ENCODE results near the gene VAV3.

DNA sequence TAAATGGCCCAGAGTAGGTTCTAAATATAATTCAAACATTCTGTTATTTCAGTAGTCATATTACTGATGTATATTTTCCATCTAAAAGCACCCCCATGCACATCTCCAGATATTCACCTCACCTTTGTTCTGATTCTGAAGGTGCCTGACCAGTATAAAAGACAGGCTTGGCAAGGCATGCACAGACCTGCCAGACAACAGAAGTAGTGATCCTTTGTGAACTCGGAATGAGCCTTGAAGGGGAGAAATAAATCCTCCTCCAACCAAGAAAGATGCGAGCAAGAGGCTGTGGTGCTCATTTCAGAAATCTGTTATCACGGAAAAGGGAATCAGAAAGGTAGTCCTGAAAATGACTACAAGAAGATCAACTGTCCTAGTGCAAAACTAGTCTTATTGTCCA, 287.3 kb downstream of the VAV3 start:
- TF ChIP-seq EZH2 (IDR thresholded peaks at IDR 0.05; ENCODE audit: insufficient read depth, poor library complexity, severe bottlenecking) = no peak
- TF ChIP-seq EZH2phosphoT487 (IDR thresholded peaks at IDR 0.05; ENCODE audit: insufficient read depth, low read depth) = no peak
